ENCODE results near the gene JAGN1.
A peak's percentile ranks its signal among the peaks of the same experiment; 100 is the strongest.
"Not testable (repeated sequence)": the region's sequence is repeated elsewhere in the genome, so short reads cannot be mapped to it uniquely, and the experiment has no call there.

Gene JAGN1

DNA sequence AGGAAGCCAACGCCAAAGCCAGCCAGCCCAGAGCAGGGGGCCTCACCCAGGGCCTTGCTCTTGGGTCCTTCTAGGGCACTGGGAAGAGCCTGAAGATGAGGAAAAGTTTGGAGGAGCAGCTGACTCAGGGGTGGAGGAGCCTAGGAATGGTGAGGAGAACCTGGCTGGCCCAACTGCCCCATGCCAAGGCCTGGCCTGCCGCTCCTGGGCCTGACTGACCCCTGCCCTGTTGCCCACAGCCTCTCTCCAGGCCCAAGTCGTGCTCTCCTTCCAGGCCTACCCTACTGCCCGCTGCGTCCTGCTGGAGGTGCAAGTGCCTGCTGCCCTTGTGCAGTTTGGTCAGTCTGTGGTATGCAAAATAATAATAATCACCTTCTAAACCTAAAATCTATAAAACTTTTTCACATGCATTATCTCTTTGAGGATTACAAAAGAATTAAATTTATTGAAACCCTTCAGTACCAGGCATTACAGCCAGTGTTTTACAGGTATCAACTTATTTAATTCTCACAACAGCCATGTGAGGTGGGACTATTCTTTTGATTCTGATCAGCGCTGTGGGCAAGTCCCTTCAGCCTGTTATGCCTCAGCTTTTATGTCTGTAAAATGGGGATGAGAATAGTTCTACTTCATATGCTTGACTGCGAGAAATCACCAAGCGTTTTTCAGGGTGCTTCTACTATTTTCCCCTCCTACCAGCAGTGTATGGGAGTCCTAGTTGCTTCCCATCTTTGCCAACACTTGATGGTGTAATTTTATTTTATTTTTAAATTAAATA lies 28.0 kb downstream of the JAGN1 start:
- no peak for DNase-seq

DNA sequence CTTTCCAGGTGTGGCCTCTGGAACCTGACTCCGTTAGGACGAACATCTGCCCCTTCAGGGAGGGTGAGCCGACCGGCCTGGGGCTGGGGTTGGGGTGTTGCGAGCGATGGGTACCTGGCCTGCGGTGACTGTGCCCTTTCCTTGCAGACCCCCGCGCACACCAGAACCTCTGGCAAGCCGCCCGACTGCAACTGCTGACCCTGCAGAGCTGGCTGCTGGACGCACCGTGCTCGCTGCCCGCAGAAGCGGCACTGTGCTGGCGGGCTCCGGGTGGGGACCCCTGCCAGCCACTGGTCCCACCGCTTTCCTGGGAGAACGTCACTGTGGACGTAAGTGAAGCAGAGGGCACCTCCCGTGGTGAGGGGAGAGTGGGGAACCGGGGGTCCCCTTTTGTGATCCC lies 37.7 kb downstream of the JAGN1 start:
- DNase-seq: no peak

DNA sequence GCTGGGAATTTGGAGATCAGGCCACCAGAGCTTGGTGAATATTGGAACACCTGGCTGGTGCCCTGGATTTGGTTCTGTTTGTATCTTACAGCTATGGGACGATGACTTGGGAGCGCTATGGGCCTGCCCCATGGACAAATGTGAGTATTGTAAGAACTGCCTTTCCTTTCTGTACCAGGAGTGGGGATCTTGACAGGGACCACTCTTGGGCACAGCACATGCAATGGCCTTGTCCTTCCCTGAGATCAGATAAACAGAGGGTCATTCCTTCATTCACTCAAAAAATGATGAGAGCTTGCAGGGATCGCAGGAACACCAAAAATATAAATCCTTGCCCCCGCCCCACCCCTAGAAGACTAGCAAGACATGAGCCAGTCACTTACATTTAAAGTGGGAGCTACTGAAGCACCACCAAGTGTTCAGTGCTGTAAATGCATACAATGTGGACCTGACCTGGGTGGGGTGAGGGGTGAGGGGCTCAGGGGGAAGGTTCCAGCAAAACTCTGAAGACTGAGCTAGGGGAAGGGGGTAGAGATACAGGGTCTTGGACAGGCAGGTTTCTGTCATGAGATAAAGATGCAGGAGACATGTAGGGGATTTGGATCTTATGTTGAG lies 40.5 kb downstream of the JAGN1 start:
- peak; percentile 10 for DNase-seq

DNA sequence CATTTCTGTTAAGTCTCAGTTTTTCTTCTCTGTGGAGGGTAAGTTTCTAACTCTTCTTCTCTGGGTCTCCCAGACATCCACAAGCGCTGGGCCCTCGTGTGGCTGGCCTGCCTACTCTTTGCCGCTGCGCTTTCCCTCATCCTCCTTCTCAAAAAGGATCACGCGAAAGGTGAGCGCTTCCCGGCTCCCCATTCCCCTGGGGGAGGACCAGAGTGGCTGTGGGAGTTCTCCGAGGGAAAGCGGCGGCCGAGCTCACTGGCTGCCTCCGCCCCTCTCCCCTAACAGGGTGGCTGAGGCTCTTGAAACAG lies 42.1 kb downstream of the JAGN1 start:
- DNase-seq: no peak

DNA sequence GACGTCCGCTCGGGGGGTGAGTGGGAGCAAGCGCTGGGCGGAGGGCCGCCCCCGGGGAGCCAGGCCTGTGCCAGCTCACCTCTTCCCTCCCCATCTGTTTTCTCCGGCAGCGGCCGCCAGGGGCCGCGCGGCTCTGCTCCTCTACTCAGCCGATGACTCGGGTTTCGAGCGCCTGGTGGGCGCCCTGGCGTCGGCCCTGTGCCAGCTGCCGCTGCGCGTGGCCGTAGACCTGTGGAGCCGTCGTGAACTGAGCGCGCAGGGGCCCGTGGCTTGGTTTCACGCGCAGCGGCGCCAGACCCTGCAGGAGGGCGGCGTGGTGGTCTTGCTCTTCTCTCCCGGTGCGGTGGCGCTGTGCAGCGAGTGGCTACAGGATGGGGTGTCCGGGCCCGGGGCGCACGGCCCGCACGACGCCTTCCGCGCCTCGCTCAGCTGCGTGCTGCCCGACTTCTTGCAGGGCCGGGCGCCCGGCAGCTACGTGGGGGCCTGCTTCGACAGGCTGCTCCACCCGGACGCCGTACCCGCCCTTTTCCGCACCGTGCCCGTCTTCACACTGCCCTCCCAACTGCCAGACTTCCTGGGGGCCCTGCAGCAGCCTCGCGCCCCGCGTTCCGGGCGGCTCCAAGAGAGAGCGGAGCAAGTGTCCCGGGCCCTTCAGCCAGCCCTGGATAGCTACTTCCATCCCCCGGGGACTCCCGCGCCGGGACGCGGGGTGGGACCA lies 42.6 kb downstream of the JAGN1 start:
- DNase-seq: peak; percentile 76

DNA sequence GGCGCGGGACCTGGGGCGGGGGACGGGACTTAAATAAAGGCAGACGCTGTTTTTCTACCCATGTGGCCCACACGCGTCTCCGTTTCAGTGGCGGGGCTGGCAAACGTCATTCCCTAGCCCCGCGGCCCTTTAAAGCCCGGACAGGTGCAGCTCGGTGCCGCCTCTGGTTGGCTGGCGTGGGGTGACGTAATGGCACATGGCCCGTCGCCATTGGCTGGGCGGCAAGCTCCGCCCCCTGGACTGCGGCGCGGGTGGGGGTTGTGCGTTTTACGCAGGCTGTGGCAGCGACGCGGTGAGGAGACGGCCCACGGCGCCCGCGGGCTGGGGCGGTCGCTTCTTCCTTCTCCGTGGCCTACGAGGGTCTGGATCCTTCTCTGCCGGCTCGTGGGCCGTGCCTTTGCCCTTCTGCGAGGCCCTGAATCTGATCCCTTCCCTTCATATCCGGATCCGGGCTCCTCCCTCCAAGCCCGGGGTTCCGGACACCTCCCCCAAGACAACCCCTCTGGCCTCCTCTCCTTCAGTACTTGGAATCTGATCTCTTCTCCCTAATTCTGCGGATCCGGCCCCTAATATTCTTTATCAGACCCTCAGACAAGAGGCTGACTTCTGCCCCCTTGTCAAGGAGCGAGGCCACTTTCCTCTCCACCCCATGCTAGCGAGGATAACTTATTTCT lies 43.3 kb downstream of the JAGN1 start, which contains the start of gene CRELD1:
TSS of gene CRELD1 (plus strand) at position 274 of the 674 bp plus-strand sequence. CDS start 605 bp downstream, outside the sequence.
- DNase-seq: peak; percentile 86

DNA sequence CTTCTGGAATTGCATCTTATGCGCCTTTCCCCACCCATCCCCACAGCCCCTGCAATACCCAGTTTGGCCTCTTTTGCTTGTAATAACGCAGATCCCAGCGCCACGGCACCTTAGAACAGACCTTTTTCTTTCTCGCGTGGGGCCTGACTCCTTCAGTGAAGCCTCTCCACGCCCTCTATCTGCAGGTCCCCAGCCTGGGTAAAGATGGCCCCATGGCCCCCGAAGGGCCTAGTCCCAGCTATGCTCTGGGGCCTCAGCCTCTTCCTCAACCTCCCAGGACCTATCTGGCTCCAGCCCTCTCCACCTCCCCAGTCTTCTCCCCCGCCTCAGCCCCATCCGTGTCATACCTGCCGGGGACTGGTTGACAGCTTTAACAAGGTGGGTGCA lies 43.8 kb downstream of the JAGN1 start:
- DNase-seq: no peak

DNA sequence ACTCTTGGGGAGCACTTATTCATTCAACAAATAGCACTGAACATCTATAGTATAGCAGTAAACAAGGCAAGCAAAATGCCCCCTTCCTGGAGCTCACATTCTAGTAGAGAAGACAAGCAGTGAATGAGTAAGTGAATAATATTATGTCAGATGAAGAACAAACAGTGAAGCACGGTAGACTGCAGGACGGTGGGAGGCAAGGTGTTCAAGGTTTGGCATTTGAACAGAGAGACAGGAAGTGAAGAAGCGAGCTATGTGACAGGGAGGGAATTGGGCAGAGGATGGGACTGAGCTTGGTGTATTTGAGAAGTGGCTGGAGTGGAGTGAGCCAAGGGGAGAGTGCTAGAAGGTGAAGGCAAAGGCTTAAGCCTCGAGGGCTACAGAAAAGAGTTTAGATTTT lies 44.6 kb downstream of the JAGN1 start:
- no peak for DNase-seq

DNA sequence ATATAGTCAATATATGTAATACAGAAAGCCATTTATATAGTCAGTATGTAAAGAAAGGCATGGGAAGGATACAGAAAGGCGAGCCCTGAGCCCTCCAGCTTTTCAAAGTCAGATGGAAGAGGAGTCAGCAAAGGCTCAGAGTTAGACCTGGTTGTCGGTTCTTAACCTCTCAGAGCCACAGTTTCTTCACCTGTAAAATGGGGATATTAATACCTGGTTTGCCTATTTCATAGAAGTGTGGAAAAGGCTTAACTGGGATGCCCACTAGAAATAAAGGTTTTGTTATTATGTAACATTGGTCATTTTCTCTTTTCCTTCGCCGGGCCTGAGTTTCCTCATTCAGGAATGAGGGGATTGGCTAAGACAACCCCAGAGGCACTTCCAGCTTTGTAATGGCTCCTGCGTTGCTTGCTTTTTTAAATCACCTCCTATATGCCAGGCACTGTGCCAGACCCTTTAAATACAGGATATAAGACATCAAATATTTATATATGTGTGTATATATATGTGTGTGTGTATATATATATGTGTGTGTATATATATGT lies 45.6 kb downstream of the JAGN1 start:
- DNase-seq: no peak

DNA sequence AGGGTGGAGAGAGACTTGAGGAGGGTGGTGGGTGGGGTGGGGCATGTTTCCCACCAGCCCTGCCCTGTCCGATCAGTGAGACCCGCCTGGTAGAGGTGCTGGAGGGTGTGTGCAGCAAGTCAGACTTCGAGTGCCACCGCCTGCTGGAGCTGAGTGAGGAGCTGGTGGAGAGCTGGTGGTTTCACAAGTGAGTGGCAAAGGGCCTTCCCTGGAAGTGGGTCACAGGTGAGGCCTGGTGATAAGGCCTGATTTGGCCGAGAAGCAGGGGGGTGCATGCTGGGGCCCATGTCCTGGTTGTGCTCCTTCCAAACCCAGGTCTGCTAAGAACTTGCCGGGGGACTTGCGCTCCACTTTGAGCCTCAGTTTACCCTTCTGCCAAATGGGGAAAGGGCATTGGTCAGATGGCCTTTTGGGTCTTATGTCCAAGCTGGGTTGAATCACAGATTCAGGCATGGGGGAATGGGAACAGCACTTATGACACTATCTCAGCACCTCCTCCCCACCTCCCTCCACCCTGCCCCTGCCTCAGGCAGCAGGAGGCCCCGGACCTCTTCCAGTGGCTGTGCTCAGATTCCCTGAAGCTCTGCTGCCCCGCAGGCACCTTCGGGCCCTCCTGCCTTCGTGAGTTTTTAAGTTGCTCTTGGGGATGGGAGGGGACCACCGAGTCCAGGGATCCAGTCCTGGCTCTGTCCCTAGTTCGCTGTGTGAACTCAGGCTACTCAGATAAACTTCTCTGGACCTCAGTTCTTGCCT lies 47.3 kb downstream of the JAGN1 start:
- no peak for DNase-seq

DNA sequence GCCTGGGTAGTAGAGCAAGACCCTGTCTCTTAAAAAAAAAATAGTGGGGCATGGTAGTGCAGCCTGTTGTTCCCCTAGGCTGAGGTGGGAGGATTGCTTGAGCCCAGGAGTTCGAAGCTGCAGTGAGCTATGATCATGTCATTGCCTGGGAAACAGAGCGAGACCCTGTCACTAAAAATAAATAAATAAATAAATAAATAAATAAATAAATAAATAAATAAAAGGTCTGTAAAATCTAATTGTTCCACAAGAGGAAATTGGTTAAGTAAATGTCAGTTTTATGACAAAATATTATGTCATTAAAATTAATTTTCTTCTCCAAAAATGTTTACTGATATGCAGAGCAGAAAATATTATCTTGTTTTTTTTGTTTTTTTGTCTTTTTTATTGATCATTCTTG lies 48.6 kb downstream of the JAGN1 start:
- DNase-seq: no peak

DNA sequence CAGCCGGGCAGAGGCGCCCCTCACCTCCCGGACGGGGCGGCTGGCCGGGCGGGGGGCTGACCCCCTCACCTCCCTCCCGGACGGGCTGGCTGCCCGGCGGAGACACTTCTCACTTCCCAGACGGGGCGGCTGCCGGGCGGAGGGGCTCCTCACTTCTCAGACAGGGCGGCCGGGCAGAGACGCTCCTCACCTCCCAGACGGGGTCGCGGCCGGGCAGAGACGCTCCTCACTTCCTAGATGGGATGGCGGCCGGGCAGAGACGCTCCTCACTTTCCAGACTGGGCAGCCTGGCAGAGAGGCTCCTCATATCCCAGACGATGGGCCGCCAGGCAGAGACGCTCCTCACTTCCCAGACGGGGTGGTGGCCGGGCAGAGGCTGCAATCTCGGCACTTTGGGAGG lies 49.5 kb downstream of the JAGN1 start:
- not testable (repeated sequence) for DNase-seq

DNA sequence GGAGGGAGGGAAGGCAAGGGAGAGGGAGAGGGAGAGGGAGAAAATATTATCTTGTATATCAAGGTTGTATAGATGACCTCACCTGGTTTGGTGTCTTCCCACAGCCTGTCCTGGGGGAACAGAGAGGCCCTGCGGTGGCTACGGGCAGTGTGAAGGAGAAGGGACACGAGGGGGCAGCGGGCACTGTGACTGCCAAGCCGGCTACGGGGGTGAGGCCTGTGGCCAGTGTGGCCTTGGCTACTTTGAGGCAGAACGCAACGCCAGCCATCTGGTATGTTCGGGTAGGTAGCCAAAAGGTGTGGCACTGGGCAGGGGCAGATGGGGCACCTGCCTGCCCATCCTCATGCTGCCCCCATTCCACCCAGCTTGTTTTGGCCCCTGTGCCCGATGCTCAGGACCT lies 50.3 kb downstream of the JAGN1 start:
- DNase-seq: no peak

DNA sequence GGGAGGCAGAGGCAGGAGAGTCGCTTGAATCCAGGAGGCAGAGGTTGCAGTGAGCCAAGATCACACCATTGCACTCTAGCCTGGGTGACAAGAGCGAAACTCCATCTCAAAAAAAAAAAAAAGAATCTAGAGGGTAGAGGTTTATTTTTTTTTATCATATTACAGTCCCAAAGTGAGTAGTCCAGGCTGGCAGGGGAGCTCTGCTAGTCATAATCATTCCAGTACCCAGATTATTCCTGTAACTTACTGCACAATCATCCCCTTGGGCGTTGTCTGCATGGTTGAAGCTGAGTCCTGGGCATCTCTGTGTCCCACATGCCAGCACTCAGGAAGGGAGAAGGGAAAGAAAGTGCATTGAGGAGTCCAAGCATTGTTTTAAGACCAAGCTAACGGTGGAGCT lies 51.8 kb downstream of the JAGN1 start:
- no peak for DNase-seq

DNA sequence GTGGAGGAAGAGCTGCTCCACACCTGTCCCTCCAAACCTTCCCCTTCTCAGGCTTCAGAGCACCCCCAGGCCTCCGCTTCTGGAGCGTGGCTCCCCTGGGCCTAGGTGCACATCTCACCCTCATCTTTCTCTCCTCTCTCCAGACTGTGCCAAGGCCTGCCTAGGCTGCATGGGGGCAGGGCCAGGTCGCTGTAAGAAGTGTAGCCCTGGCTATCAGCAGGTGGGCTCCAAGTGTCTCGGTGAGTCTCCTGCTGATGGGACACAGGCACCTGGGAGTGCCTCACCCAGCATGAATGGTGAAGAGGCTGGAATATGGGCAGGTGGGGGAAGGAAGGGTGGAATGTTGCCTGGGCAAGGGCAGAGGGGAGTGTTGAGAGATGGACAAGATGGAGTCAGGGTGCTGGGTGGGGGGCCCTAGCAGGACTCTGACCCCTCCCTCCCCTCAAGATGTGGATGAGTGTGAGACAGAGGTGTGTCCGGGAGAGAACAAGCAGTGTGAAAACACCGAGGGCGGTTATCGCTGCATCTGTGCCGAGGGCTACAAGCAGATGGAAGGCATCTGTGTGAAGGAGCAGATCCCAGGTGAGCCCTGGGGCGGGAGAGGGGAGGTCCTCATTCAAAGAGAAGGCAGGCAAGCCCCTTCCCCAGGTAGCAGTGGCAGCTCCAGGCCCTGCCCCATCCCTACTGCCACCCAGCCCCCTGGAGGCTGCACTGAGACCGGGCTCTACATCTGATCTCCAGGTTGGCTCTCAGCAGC lies 52.7 kb downstream of the JAGN1 start:
- DNase-seq: no peak
